Sigmoid colon (tissue), 7 donors: ENCODE measurements around the gene PTPRQ. TPM values are rescaled to one million over a fixed set of nuclear protein-coding genes. Genes with fewer than 3 reads are reported as not detected.

Experiments used
- DNase-seq: peaks from one replicate; pipeline ENCODE4 v3.0.0-alpha.2; 2019
- H3K27ac ChIP-seq, 4 donors: fragments of 200-600 bp; sonication (generic); one replicate each; pipeline ENCODE4 v1.5.1; 2016 to 2019; ENCODE audit warnings: mild to moderate bottlenecking in 1 of 4
- H3K27me3 ChIP-seq, 3 donors: fragments of 200-600 bp; sonication (generic); one replicate each; pipeline ENCODE4 v1.5.1; 2019; ENCODE audit warnings: mild to moderate bottlenecking in 1 of 3
- H3K36me3 ChIP-seq, 4 donors: fragments of 200-600 bp; sonication (generic); one replicate each; pipeline ENCODE4 v1.5.1; 2016 to 2019
- H3K4me1 ChIP-seq, 4 donors: fragments of 200-600 bp; sonication (generic); one replicate each; pipeline ENCODE4 v1.5.1; 2017 to 2019
- H3K4me3 ChIP-seq, 4 donors: fragments of 200-600 bp; sonication (generic); one replicate each; pipeline ENCODE4 v1.5.1; 2017 to 2019; ENCODE audit warnings: mild to moderate bottlenecking in 2 of 4, moderate library complexity in 1 of 4
- H3K9me3 ChIP-seq, 4 donors: fragments of 200-600 bp in 3 of 4; sonication (generic) in 3 of 4; one replicate each; pipeline versions ENCODE4 v1.5.1 to v1.6.1; 2013 to 2019
- CTCF ChIP-seq, 4 experiments: fragments of 450-650 bp in 3 of 4; fragments of 200-600 bp in 1 of 4; IDR thresholded peaks; one replicate each; pipeline ENCODE4 v1.5.1; 2016 to 2019; ENCODE audit warnings: antibody characterized with exemption in 4 of 4, mild to moderate bottlenecking in 3 of 4, moderate library complexity in 2 of 4
- EP300 ChIP-seq, 4 donors: sonication (generic); formaldehyde crosslinking; IDR thresholded peaks; one replicate each; pipeline ENCODE4 v1.6.1; 2017; ENCODE audit warnings: antibody characterized with exemption in 4 of 4
- POLR2A ChIP-seq, 2 donors: fragments of 450-650 bp; IDR thresholded peaks; one replicate each; pipeline ENCODE4 v1.6.1; 2016; ENCODE audit warnings: antibody characterized with exemption in 2 of 2, mild to moderate bottlenecking in 2 of 2, moderate library complexity in 2 of 2
- POLR2AphosphoS5 ChIP-seq, 4 donors: sonication (generic); formaldehyde crosslinking; IDR thresholded peaks; one replicate each; pipeline ENCODE4 v1.6.1; 2017; ENCODE audit warnings: antibody characterized with exemption in 4 of 4
- WGBS, 2 donors: extraction: QIAGEN DNeasy Blood & Tissue Kit; methylation state at CpG; one replicate each; pipeline ENCODE4 v1.1.7; 2013; 5-methylcytosine and 5-hydroxymethylcytosine counted together
- intact Hi-C: fragments of 100-400 bp; cut with DNase I; formaldehyde crosslinking; loops from one replicate; pipeline ENCODE4 v1.15.1; 2023
- polyA plus RNA-seq, 3 donors: library from polyadenylated mRNA; stranded (reverse); fragments of 200-250 nt; gene quantifications; one replicate each; pipeline ENCODE4 v1.2.3, GENCODE V29; 2013
- total RNA-seq, 4 donors: library from RNA; depleted of rRNA; stranded (reverse); fragments of >200 nt; gene quantifications; one replicate each; pipeline ENCODE4 v1.1.0, GENCODE V29; 2016
- donor health status: healthy with polysubstance abuse.
- donor health status: Bipolar disorder and iron deficiency.
- donor health status: healthy.

PTPRQ gene
- total and polyA plus RNA-seq, 7 donors, result 0.33 to 1.9 (median 0.59) TPM; not detected in 3

DNA sequence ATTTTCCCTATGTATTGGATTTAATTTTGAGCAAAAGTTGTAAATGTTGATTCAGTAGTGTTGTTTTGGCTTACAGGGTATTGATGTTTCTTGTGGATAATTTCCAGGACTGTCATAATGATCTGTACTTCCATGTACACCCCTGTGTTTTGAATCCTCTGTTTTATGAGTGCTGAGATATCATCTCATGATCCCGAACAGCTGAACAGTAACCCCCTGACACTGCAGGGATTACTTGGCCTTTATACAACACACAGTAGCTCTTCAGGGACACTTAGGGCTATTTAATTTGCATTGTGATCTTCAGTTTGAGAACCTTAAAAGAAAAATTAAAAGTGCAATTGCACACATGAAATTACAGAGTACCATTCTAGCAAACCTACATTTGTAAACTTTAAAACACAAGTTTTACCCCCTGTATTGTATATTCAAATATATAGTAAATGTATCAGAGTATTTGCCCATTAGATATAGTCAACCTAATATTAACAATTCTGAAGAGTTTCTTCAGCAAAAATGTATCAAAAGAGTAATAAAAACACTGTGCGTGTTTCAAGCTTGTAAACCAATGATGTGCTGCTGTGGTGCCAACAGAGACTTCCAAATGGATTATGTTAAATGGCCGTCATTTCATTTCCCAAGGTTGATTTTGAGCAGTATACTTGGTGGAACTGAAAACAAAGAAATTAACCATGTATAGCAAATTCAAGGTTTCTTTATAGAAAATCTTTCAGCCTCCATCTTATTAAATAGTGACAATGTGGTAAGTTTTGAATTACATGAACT lies 235.5 kb downstream of the PTPRQ start:
- Histone ChIP-seq H3K9me3 (no peaks in the 10 kb centered on the region), H3K4me3 (no peak overlapping the region), H3K36me3 (no peaks in the 10 kb centered on the region), H3K27ac (no peak overlapping the region), H3K27me3 (no peaks in the 10 kb centered on the region), H3K4me1 (no peaks in the 10 kb centered on the region)
- DNase-seq, result no peak
- TF ChIP-seq EP300 (IDR thresholded peaks at IDR 0.05), result no peak
- TF ChIP-seq POLR2AphosphoS5 (IDR thresholded peaks at IDR 0.05), result no peak
- TF ChIP-seq CTCF (IDR thresholded peaks at IDR 0.05), result no peak
- TF ChIP-seq POLR2A (IDR thresholded peaks at IDR 0.05), result no peak
- intact Hi-C loops, result no loop called here
- 70 to 84% methylated on average over 3 of the region's 3 CpGs for WGBS, 2 donors

GRCh38 chr12:80681287-80681686 lies 237.3 kb downstream of the PTPRQ start:
- no peak for TF ChIP-seq EP300 (IDR thresholded peaks at IDR 0.05)
- no peak for TF ChIP-seq CTCF (IDR thresholded peaks at IDR 0.05)
- no peak for TF ChIP-seq POLR2AphosphoS5 (IDR thresholded peaks at IDR 0.05)
- TF ChIP-seq POLR2A (IDR thresholded peaks at IDR 0.05), result no peak
- WGBS, 2 donors, result 59 to 80% methylated on average over 2 of the region's 2 CpGs
- Histone ChIP-seq H3K9me3 (no peaks in the 10 kb centered on the region), H3K27me3 (no peaks in the 10 kb centered on the region), H3K4me1 (no peaks in the 10 kb centered on the region), H3K4me3 (no peak overlapping the region), H3K36me3 (no peaks in the 10 kb centered on the region), H3K27ac (no peak overlapping the region)
- intact Hi-C loops, result no loop called here
- no peak for DNase-seq

DNA sequence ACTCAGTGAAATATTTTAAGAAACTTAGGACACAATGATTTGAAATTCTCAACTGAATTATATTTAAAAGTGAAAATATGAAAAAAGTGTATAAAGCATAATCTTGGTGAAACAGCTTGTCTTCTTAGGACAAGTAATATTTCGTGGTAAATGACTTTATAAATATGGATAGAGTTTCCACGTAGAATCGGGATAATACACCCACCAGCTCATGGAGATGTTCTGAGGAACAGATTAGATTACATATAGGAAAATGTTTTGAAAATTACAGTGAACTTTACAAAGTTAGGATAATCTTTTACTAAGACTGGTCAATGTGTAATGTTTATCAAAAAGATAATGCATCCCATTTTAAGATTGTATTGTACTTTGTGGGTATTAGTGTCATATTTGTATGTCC lies 237.8 kb downstream of the PTPRQ start:
- Histone ChIP-seq H3K36me3 (no peaks in the 10 kb centered on the region), H3K27ac (no peak overlapping the region), H3K4me1 (no peaks in the 10 kb centered on the region), H3K9me3 (no peaks in the 10 kb centered on the region), H3K27me3 (no peaks in the 10 kb centered on the region), H3K4me3 (no peak overlapping the region)
- WGBS, 2 donors, result 76 to 87% methylated on average over 3 of the region's 3 CpGs
- intact Hi-C loops, result no loop called here
- no peak for DNase-seq
- TF ChIP-seq POLR2AphosphoS5 (IDR thresholded peaks at IDR 0.05), result no peak
- TF ChIP-seq POLR2A (IDR thresholded peaks at IDR 0.05), result no peak
- TF ChIP-seq CTCF (IDR thresholded peaks at IDR 0.05), result no peak
- TF ChIP-seq EP300 (IDR thresholded peaks at IDR 0.05), result no peak

- no peak overlapping the region for H3K4me3 ChIP-seq
- no peaks in the 10 kb centered on the region for H3K27me3 ChIP-seq
- no peaks in the 10 kb centered on the region for H3K36me3 ChIP-seq
- no peaks in the 10 kb centered on the region for H3K4me1 ChIP-seq
- H3K9me3 ChIP-seq, result peaks cover 0 to 2% (median 0%) of the 10 kb centered on the region in 4 donors
- H3K27ac ChIP-seq, result no peak overlapping the region
- intact Hi-C loops, result no loop called here
- WGBS, 2 donors, result 30 to 39% methylated on average over 7 of the region's 7 CpGs
- TF ChIP-seq POLR2A (IDR thresholded peaks at IDR 0.05) (no peak), POLR2AphosphoS5 (IDR thresholded peaks at IDR 0.05) (no peak)
- DNase-seq, result no peak
Observed at GRCh38 chr12:80684077-80684495, 240.1 kb downstream of the PTPRQ start.

GRCh38 chr12:80690090-80690489 lies 246.1 kb downstream of the PTPRQ start:
- intact Hi-C loops, result no loop called here
- H3K36me3 ChIP-seq, result no peaks in the 10 kb centered on the region
- 80 to 88% methylated on average over 1 of the region's 1 CpG for WGBS, 2 donors

More at GRCh38 chr12:80690090-80690489, 246.1 kb downstream of the PTPRQ start:
- TF ChIP-seq EP300 (IDR thresholded peaks at IDR 0.05) (no peak), CTCF (IDR thresholded peaks at IDR 0.05) (no peak), POLR2A (IDR thresholded peaks at IDR 0.05) (no peak), POLR2AphosphoS5 (IDR thresholded peaks at IDR 0.05) (no peak)
- H3K9me3 ChIP-seq, result peaks cover 0 to 2% (median 0%) of the 10 kb centered on the region in 4 donors
- H3K4me3 ChIP-seq, result no peak overlapping the region
- no peak for DNase-seq
- no peak overlapping the region for H3K27ac ChIP-seq
- no peaks in the 10 kb centered on the region for H3K27me3 ChIP-seq
- no peaks in the 10 kb centered on the region for H3K4me1 ChIP-seq
